Measurements from ENCODE around the gene UBR4. TPM values are rescaled to one million over a fixed set of nuclear protein-coding genes. Genes with fewer than 3 reads are reported as not detected.

Gene UBR4
- total and polyA plus RNA-seq, 2 experiments from 2014 or later: 140 to 175 TPM

GRCh38 chr1:19028110-19028509 is 182.0 kb downstream of the UBR4 start:
- no peak overlapping the region for H3K4me2 ChIP-seq
- no peaks in the 10 kb centered on the region for H3K9me2 ChIP-seq (replicated peaks; ENCODE audit: insufficient read depth)
- no peaks in the 10 kb centered on the region for H3K36me3 ChIP-seq (replicated peaks; ENCODE audit: insufficient read depth, low read depth)
- no peak overlapping the region for H3K4me3 ChIP-seq
- no peak for TF ChIP-seq CTCF (IDR thresholded peaks at IDR 0.05; ENCODE audit: poor library complexity)
- TF ChIP-seq EZH2 (IDR thresholded peaks at IDR 0.05; ENCODE audit: borderline replicate concordance): no peak
- no peak for TF ChIP-seq EZH2phosphoT487 (IDR thresholded peaks at IDR 0.05; ENCODE audit: low read depth, severe bottlenecking, unreplicated experiment)
- no peaks in the 10 kb centered on the region for H3K9me3 ChIP-seq (ENCODE audit: low read depth)
- H3K27ac ChIP-seq: no peak overlapping the region
- no peaks in the 10 kb centered on the region for H4K20me1 ChIP-seq (ENCODE audit: insufficient read depth, poor library complexity, severe bottlenecking)
- no peaks in the 10 kb centered on the region for H3K27me3 ChIP-seq
- H3K79me2 ChIP-seq: no peaks in the 10 kb centered on the region
- 49% methylated on average over 7 of the region's 7 CpGs for WGBS (ENCODE audit: low lambda C conversion rate, missing lambda C conversion rate)
- DNase-seq (ENCODE audit: low spot score): no peak
- H3K4me1 ChIP-seq (ENCODE audit: insufficient read depth): no peaks in the 10 kb centered on the region
- H2AFZ ChIP-seq: no peak overlapping the region

Other genes starting within 250 kb of the UBR4 start
- 33.0 and 35.8 TPM in 2 replicates for gene EMC1, start 41.3 kb upstream of the UBR4 start, total RNA-seq
- 28.6 and 33.2 TPM in 2 replicates for gene EMC1, start 41.3 kb upstream of the UBR4 start, polyA plus RNA-seq
- gene MRTO4, start 41.5 kb upstream of the UBR4 start, total RNA-seq: 19.7 and 20.8 TPM in 2 replicates
- 24.9 and 28.7 TPM in 2 replicates for gene MRTO4, start 41.5 kb upstream of the UBR4 start, polyA plus RNA-seq
- 1.2 and 2.3 TPM in 2 replicates for gene AKR7A3, start 78.5 kb upstream of the UBR4 start, total RNA-seq
- gene AKR7A3, start 78.5 kb upstream of the UBR4 start, polyA plus RNA-seq: 0.46 and 1.5 TPM in 2 replicates
- gene AKR7A2, start 101.9 kb upstream of the UBR4 start, total RNA-seq: 81.5 and 118 TPM in 2 replicates
- 108 and 109 TPM in 2 replicates for gene AKR7A2, start 101.9 kb upstream of the UBR4 start, polyA plus RNA-seq
- gene SLC66A1, start 102.1 kb upstream of the UBR4 start, total RNA-seq: 28.2 and 35.2 TPM in 2 replicates
- 34.5 and 39.6 TPM in 2 replicates for gene SLC66A1, start 102.1 kb upstream of the UBR4 start, polyA plus RNA-seq